SK-N-SH (cell line): ENCODE data around the gene SLC4A8. TPM values are rescaled to one million over a fixed set of nuclear protein-coding genes. Genes with fewer than 3 reads are reported as not detected.

ENCODE experiments used
- CTCF ChIA-PET: fragments of 300-600, 350-600 bp; formaldehyde crosslinking; extraction: SDS; loops from one replicate; lab custom pipeline; 2021; lab: Yijun Ruan, JAX
- POLR2A ChIA-PET: fragments of 350-600 bp; sonication (Branson Sonifier 250); formaldehyde crosslinking; extraction: SDS; loops from one replicate; lab custom pipeline; 2020; ENCODE audit warnings: antibody characterized with exemption, inconsistent platforms; lab: Yijun Ruan, JAX
- DNase-seq: peaks from one replicate; pipeline ENCODE4 v3.0.0; 2012
- H2AFZ ChIP-seq: fragments of 200-600 bp; sonication (generic); 2 replicates; pipeline ENCODE4 v1.8.1; 2016; ENCODE audit warnings: antibody characterized with exemption, mild to moderate bottlenecking, low read depth
- H3F3A ChIP-seq: fragments of 200-600 bp; sonication (generic); replicated peaks from 2 replicates; pipeline ENCODE3; 2016; ENCODE audit warnings: antibody characterized with exemption, mild to moderate bottlenecking; ENCODE audit not compliant: insufficient read depth
- H3K27ac ChIP-seq, 2 experiments: fragments of 200-500 bp in 1 of 2; fragments of 200-600 bp in 1 of 2; sonication (Bioruptor generic) in 1 of 2; sonication (generic), shearing (Covaris generic) in 1 of 2; 2 replicates each; pipeline versions ENCODE4 v1.5.1 to v1.6.1; 2014 to 2016; ENCODE audit warnings: low read depth in 2 of 2, inconsistent platforms in 1 of 2, low read length in 1 of 2, mild to moderate bottlenecking in 1 of 2, mixed read lengths in 1 of 2
- H3K27me3 ChIP-seq: fragments of 200-600 bp; sonication (generic), shearing (Covaris generic); 2 replicates; pipeline ENCODE4 v1.6.1; 2016; ENCODE audit warnings: mixed run types; ENCODE audit not compliant: insufficient read depth
- H3K36me3 ChIP-seq, 2 experiments: fragments of 200-500 bp in 1 of 2; fragments of 200-600 bp in 1 of 2; sonication (Bioruptor generic) in 1 of 2; sonication (generic) in 1 of 2; replicated peaks in 1 of 2; 2 replicates each; pipeline versions ENCODE3 to v1.5.1; 2014 to 2016; ENCODE audit warnings: low read length in 1 of 2, mild to moderate bottlenecking in 1 of 2; ENCODE audit not compliant: insufficient read depth in 2 of 2, control insufficient read depth in 1 of 2
- H3K4me1 ChIP-seq, 2 experiments: fragments of 200-500 bp in 1 of 2; fragments of 200-600 bp in 1 of 2; sonication (Bioruptor generic) in 1 of 2; sonication (generic), shearing (Covaris generic) in 1 of 2; 2 replicates each; pipeline versions ENCODE4 v1.5.1 to v1.6.1; 2014 to 2016; ENCODE audit warnings: low read depth in 1 of 2, low read length in 1 of 2, mixed run types in 1 of 2; ENCODE audit not compliant: insufficient read depth in 2 of 2, control insufficient read depth in 1 of 2
- H3K4me2 ChIP-seq: fragments of 200-600 bp; sonication (generic), shearing (Covaris generic); 2 replicates; pipeline ENCODE4 v1.6.1; 2017; ENCODE audit warnings: mixed run types
- H3K4me3 ChIP-seq, 2 experiments: fragments of 200-500 bp in 1 of 2; fragments of 200-600 bp in 1 of 2; sonication (Bioruptor generic) in 1 of 2; sonication (generic), shearing (Covaris generic) in 1 of 2; 2 replicates each; pipeline versions ENCODE4 v1.5.1 to v1.8.1; 2014 to 2016; ENCODE audit warnings: low read depth in 2 of 2, inconsistent platforms in 1 of 2, low read length in 1 of 2, mild to moderate bottlenecking in 1 of 2, mixed read lengths in 1 of 2, moderate library complexity in 1 of 2
- H3K79me2 ChIP-seq: fragments of 200-600 bp; sonication (generic); 2 replicates; pipeline ENCODE4 v1.8.1; 2017; ENCODE audit warnings: mild to moderate bottlenecking; ENCODE audit not compliant: insufficient read depth
- H3K9ac ChIP-seq: fragments of 200-600 bp; sonication (generic); 2 replicates; pipeline ENCODE4 v1.6.1; 2017; ENCODE audit warnings: mixed run types
- H3K9me2 ChIP-seq: fragments of 200-600 bp; sonication (generic); 2 replicates; pipeline ENCODE4 v1.6.1; 2017; ENCODE audit warnings: mixed run types
- H3K9me3 ChIP-seq: fragments of 200-600 bp; sonication (generic); 2 replicates; pipeline ENCODE4 v1.6.1; 2017; ENCODE audit warnings: mixed run types, mild to moderate bottlenecking, moderate library complexity
- H4K20me1 ChIP-seq: fragments of 200-600 bp; sonication (generic); 2 replicates; pipeline ENCODE4 v1.6.1; 2017; ENCODE audit warnings: mild to moderate bottlenecking, mixed run types; ENCODE audit not compliant: insufficient read depth
- CHD2 ChIP-seq: fragments of 150-350 bp; IDR thresholded peaks from 2 replicates; pipeline ENCODE4 v1.6.1; 2018; ENCODE audit warnings: low read length; ENCODE audit not compliant: partially characterized antibody
- CTCF ChIP-seq: fragments of 200-600 bp; sonication (generic); IDR thresholded peaks from 2 replicates; pipeline ENCODE4 v1.6.1; 2017; ENCODE audit warnings: antibody characterized with exemption, mild to moderate bottlenecking, moderate library complexity
- ELF1 ChIP-seq: IDR thresholded peaks from 2 replicates; pipeline ENCODE4 v1.4.0; 2012
- EP300 ChIP-seq, 2 experiments: IDR thresholded peaks; 2 replicates each; pipeline versions ENCODE4 v1.4.0 to v1.6.1; 2012; ENCODE audit warnings: borderline replicate concordance in 1 of 2, low read depth in 1 of 2, low read length in 1 of 2
- FOSL2 ChIP-seq: IDR thresholded peaks from 2 replicates; pipeline ENCODE4 v1.4.0; 2012; ENCODE audit warnings: low read depth, mild to moderate bottlenecking, moderate library complexity, borderline replicate concordance
- GATA2 ChIP-seq: sonication (generic); formaldehyde crosslinking; IDR thresholded peaks from 2 replicates; pipeline ENCODE4 v1.5.0; 2020; ENCODE audit warnings: mild to moderate bottlenecking, missing genetic modification reagents
- MEF2A ChIP-seq: IDR thresholded peaks from 2 replicates; pipeline ENCODE4 v1.4.0; 2012; ENCODE audit warnings: low read depth, borderline replicate concordance
- NFIC ChIP-seq: IDR thresholded peaks from 2 replicates; pipeline ENCODE4 v1.4.0; 2012; ENCODE audit warnings: borderline replicate concordance
- REST ChIP-seq: IDR thresholded peaks from 2 replicates; pipeline ENCODE4 v1.6.1; 2012; ENCODE audit warnings: mild to moderate bottlenecking, low read depth, low read length, moderate library complexity
- SMC3 ChIP-seq: IDR thresholded peaks from 2 replicates; pipeline ENCODE4 v1.6.1; 2012; ENCODE audit warnings: low read depth, low read length, improper control_type of control experiment
- TCF12 ChIP-seq: IDR thresholded peaks from 2 replicates; pipeline ENCODE4 v1.4.0; 2012
- USF1 ChIP-seq: IDR thresholded peaks from 2 replicates; pipeline ENCODE4 v1.4.0; 2012; ENCODE audit warnings: low read depth, borderline replicate concordance
- YY1 ChIP-seq: IDR thresholded peaks from 2 replicates; pipeline ENCODE4 v1.4.0; 2012; ENCODE audit warnings: low read depth, mild to moderate bottlenecking
- WGBS: methylation state at CpG from one replicate; pipeline ENCODE4 v1.1.6; 2017; ENCODE audit warnings: low lambda C conversion rate; 5-methylcytosine and 5-hydroxymethylcytosine counted together
- polyA plus RNA-seq, 3 experiments: library from polyadenylated mRNA; depleted of rRNA; stranded (reverse); fragments of >200 nt; gene quantifications; 2 replicates each; pipeline ENCODE4 v1.2.3, GENCODE V29; 2012

Gene SLC4A8
- polyA plus RNA-seq, 1 of the 3 experiments (the other 2 are of a cell fraction), result 5.2 TPM

GRCh38 chr12:51374856-51375255, 49.8 kb upstream of the SLC4A8 start:
- Histone ChIP-seq H3K4me3 (no peak overlapping the region), H3K9me3 (no peaks in the 10 kb centered on the region), H2AFZ (no peak overlapping the region), H3K4me1 (peaks cover 8 to 23% of the 10 kb centered on the region in 2 experiments; a peak in 3 of 4 replicates), H3K27me3 (no peaks in the 10 kb centered on the region), H3K27ac (peak overlapping the region in 1 of 2 experiments; percentile 7; a peak in 1 of 4 replicates), H3K79me2 (no peaks in the 10 kb centered on the region), H3K9ac (no peak overlapping the region), H4K20me1 (no peaks in the 10 kb centered on the region), H3K36me3 (no peaks in the 10 kb centered on the region), H3F3A (peaks cover 16% of the 10 kb centered on the region), H3K9me2 (no peaks in the 10 kb centered on the region), H3K4me2 (no peak overlapping the region)
- POLR2A ChIA-PET, result no interaction called here
- 81% methylated on average over 5 of the region's 5 CpGs for WGBS
- DNase-seq, result no peak
- CTCF ChIA-PET, result interaction anchor here (1.6 kb wide), 2 partner anchors 11 to 47 kb away, joined by 3 to 7 read pairs; no protein-coding TSS in a partner anchor
- TF ChIP-seq GATA2 (CRISPR knock-in tag) (no peak), CHD2 (no peak), USF1 (no peak), MEF2A (no peak), ELF1 (no peak), EP300 (IDR thresholded peaks at IDR 0.05; ENCODE audit: borderline replicate concordance in 1 of 2, low read depth in 1 of 2, low read length in 1 of 2) (no peak), FOSL2 (no peak), NFIC (no peak), TCF12 (no peak), CTCF (no peak), REST (no peak), YY1 (no peak), SMC3 (no peak)
